IMR-90 (cell line): ENCODE results near the gene TRMT1.

Experiments
- BHLHE40 ChIP-seq: fragments of 150-350 bp; IDR thresholded peaks from 2 replicates; pipeline ENCODE4 v1.6.1; 2016; ENCODE audit warnings: mild to moderate bottlenecking, low read depth, low read length
- CEBPB ChIP-seq: IDR thresholded peaks from 2 replicates; pipeline ENCODE4 v1.6.1; 2012; ENCODE audit warnings: low read depth, low read length, improper control_type of control experiment
- FOS ChIP-seq: fragments of 150-350 bp; IDR thresholded peaks from 2 replicates; pipeline ENCODE4 v1.6.1; 2016; ENCODE audit warnings: low read depth, low read length
- MAFK ChIP-seq: IDR thresholded peaks from 2 replicates; pipeline ENCODE4 v1.6.1; 2012; ENCODE audit warnings: low read depth, low read length, improper control_type of control experiment
- MAZ ChIP-seq: IDR thresholded peaks from 2 replicates; pipeline ENCODE4 v1.6.1; 2012; ENCODE audit warnings: low read depth, mild to moderate bottlenecking, low read length, improper control_type of control experiment, moderate library complexity, borderline replicate concordance
- POLR2A ChIP-seq: IDR thresholded peaks from 2 replicates; pipeline ENCODE4 v1.6.1; 2012; ENCODE audit warnings: mild to moderate bottlenecking, low read depth, low read length
- RAD21 ChIP-seq: IDR thresholded peaks from 2 replicates; pipeline ENCODE4 v1.6.1; 2012; ENCODE audit warnings: low read length, improper control_type of control experiment
- RCOR1 ChIP-seq: IDR thresholded peaks from 2 replicates; pipeline ENCODE4 v1.6.1; 2012; ENCODE audit warnings: mild to moderate bottlenecking, low read length, improper control_type of control experiment; ENCODE audit not compliant: insufficient replicate concordance
- SMC3 ChIP-seq: fragments of 150-350 bp; IDR thresholded peaks from 2 replicates; pipeline ENCODE4 v1.6.1; 2016; ENCODE audit warnings: low read depth, mild to moderate bottlenecking, antibody characterized with exemption, low read length, moderate library complexity
- TF ChIP-seq, protein P1 (sequence below): conservative IDR thresholded peaks from 2 replicates; pipeline ENCODE4 v1.5.1; 2012; ENCODE audit warnings: mild to moderate bottlenecking, low read depth, low read length, improper control_type of control experiment
- TF ChIP-seq, protein P2 (sequence below): fragments of 150-350 bp; IDR thresholded peaks from 2 replicates; pipeline ENCODE4 v1.6.1; 2017; ENCODE audit warnings: mild to moderate bottlenecking, antibody characterized with exemption, low read length, low read depth

DNA sequence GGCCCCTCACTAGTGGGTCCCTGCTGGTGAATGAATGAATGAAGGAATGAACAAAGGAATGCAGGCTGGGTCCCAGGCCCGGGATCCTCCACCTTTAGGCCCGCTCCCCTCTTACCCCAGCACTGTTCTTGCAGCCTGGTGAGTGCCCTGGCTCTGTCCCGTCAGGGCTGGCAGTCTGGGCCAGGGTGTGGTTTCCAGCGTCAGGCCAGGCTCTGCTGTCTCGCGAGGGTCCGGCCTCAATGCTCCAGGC is 14.2 kb downstream of the TRMT1 start:
- TF ChIP-seq, protein P1, sequence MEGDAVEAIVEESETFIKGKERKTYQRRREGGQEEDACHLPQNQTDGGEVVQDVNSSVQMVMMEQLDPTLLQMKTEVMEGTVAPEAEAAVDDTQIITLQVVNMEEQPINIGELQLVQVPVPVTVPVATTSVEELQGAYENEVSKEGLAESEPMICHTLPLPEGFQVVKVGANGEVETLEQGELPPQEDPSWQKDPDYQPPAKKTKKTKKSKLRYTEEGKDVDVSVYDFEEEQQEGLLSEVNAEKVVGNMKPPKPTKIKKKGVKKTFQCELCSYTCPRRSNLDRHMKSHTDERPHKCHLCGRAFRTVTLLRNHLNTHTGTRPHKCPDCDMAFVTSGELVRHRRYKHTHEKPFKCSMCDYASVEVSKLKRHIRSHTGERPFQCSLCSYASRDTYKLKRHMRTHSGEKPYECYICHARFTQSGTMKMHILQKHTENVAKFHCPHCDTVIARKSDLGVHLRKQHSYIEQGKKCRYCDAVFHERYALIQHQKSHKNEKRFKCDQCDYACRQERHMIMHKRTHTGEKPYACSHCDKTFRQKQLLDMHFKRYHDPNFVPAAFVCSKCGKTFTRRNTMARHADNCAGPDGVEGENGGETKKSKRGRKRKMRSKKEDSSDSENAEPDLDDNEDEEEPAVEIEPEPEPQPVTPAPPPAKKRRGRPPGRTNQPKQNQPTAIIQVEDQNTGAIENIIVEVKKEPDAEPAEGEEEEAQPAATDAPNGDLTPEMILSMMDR: no peak
- TF ChIP-seq POLR2A (no peak), RAD21 (no peak), BHLHE40 (no peak), CEBPB (no peak), MAFK (no peak), FOS (no peak), MAZ (no peak), SMC3 (no peak), RCOR1 (no peak)
- TF ChIP-seq, protein P2, sequence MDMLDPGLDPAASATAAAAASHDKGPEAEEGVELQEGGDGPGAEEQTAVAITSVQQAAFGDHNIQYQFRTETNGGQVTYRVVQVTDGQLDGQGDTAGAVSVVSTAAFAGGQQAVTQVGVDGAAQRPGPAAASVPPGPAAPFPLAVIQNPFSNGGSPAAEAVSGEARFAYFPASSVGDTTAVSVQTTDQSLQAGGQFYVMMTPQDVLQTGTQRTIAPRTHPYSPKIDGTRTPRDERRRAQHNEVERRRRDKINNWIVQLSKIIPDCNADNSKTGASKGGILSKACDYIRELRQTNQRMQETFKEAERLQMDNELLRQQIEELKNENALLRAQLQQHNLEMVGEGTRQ: no peak
